CD14-positive monocyte (primary cell): ENCODE data around the gene CLCA1. TPM values are rescaled to one million over a fixed set of nuclear protein-coding genes. Genes with fewer than 3 reads are reported as not detected.

Experiments used
- DNase-seq, 3 donors: peaks; one replicate each; pipeline ENCODE4 v3.0.0-alpha.2; 2011 to 2022
- H2AFZ ChIP-seq: 2 replicates; pipeline ENCODE4 v1.6.0; 2012; ENCODE audit warnings: mild to moderate bottlenecking, low read depth, low read length, inconsistent platforms; ENCODE audit not compliant: insufficient read depth, poor library complexity, severe bottlenecking
- H3K27ac ChIP-seq, 2 donors: 1 replicate in 1 of 2; 2 replicates in 1 of 2; pipeline ENCODE4 v1.5.1; 2012 to 2013; ENCODE audit warnings: low read length in 2 of 2, control low read depth in 1 of 2, inconsistent platforms in 1 of 2, low read depth in 1 of 2, mild to moderate bottlenecking in 1 of 2
- H3K27me3 ChIP-seq, 2 donors: one replicate each; pipeline versions ENCODE4 v1.6.0 to v1.6.1; 2011 to 2013; ENCODE audit warnings: low read length in 2 of 2; ENCODE audit not compliant: control insufficient read depth in 2 of 2, insufficient read depth in 2 of 2
- H3K36me3 ChIP-seq, 2 donors: replicated peaks in 1 of 2; 1 replicate in 1 of 2; 2 replicates in 1 of 2; pipeline versions ENCODE4 v1.5.1 to v1.6.1; 2012 to 2013; ENCODE audit warnings: low read length in 2 of 2, control low read depth in 1 of 2, inconsistent platforms in 1 of 2, mild to moderate bottlenecking in 1 of 2; ENCODE audit not compliant: insufficient read depth in 2 of 2, control insufficient read depth in 1 of 2
- H3K4me1 ChIP-seq, 2 donors: 1 replicate in 1 of 2; 2 replicates in 1 of 2; pipeline versions ENCODE4 v1.5.1 to v1.6.1; 2012 to 2013; ENCODE audit warnings: low read length in 2 of 2, control low read depth in 1 of 2, inconsistent platforms in 1 of 2, mild to moderate bottlenecking in 1 of 2, moderate library complexity in 1 of 2; ENCODE audit not compliant: insufficient read depth in 2 of 2, control insufficient read depth in 1 of 2
- H3K4me2 ChIP-seq: replicated peaks from 2 replicates; pipeline ENCODE3; 2012; ENCODE audit warnings: low read length, moderate library complexity, mild to moderate bottlenecking; ENCODE audit not compliant: poor library complexity, severe bottlenecking; ENCODE audit errors: extremely low read depth
- H3K4me3 ChIP-seq, 3 experiments: fragments of 200-600 bp in 1 of 3; sonication (generic) in 1 of 3; replicated peaks in 1 of 3; 1 replicate in 2 of 3; 2 replicates in 1 of 3; pipeline ENCODE4 v1.5.1; 2011 to 2013; ENCODE audit warnings: low read length in 3 of 3, mild to moderate bottlenecking in 3 of 3, control low read depth in 2 of 3, low read depth in 2 of 3, inconsistent platforms in 1 of 3, moderate library complexity in 1 of 3
- H3K79me2 ChIP-seq: 2 replicates; pipeline ENCODE4 v1.6.0; 2012; ENCODE audit warnings: mild to moderate bottlenecking, control low read depth, inconsistent platforms, low read length, moderate library complexity; ENCODE audit not compliant: insufficient read depth
- H3K9ac ChIP-seq: 2 replicates; pipeline ENCODE4 v1.6.0; 2017; ENCODE audit warnings: low read length, mild to moderate bottlenecking; ENCODE audit not compliant: insufficient read depth, poor library complexity, severe bottlenecking
- H3K9me3 ChIP-seq, 2 donors: replicated peaks in 1 of 2; 1 replicate in 1 of 2; 2 replicates in 1 of 2; pipeline versions ENCODE4 v1.5.1 to v1.6.1; 2012 to 2013; ENCODE audit warnings: low read length in 2 of 2, control low read depth in 1 of 2; ENCODE audit not compliant: control insufficient read depth in 1 of 2, insufficient read depth in 1 of 2
- H4K20me1 ChIP-seq: 2 replicates; pipeline ENCODE4 v1.6.0; 2012; ENCODE audit warnings: mild to moderate bottlenecking, low read length, control low read depth, moderate library complexity; ENCODE audit not compliant: insufficient read depth
- H3K27ac Mint-ChIP-seq, 7 donors: one replicate each; pipeline ENCODE4 v1.8.0; 2020; ENCODE audit warnings: mild to moderate bottlenecking in 7 of 7, mixed read lengths in 7 of 7, moderate library complexity in 6 of 7, inconsistent platforms in 2 of 7
- H3K27me3 Mint-ChIP-seq, 3 donors: one replicate each; pipeline ENCODE4 v1.8.0; 2021 to 2022; ENCODE audit warnings: low read depth in 3 of 3, mild to moderate bottlenecking in 3 of 3, mixed read lengths in 3 of 3, moderate library complexity in 3 of 3, inconsistent platforms in 1 of 3
- H3K36me3 Mint-ChIP-seq, 2 donors: one replicate each; pipeline ENCODE4 v1.8.0; 2020; ENCODE audit warnings: mixed read lengths in 2 of 2, inconsistent platforms in 1 of 2, mild to moderate bottlenecking in 1 of 2
- H3K4me1 Mint-ChIP-seq: one replicate; pipeline ENCODE4 v1.8.0; 2020; ENCODE audit warnings: mild to moderate bottlenecking, mixed read lengths
- H3K4me3 Mint-ChIP-seq, 2 donors: one replicate each; pipeline ENCODE4 v1.8.0; 2020; ENCODE audit warnings: mild to moderate bottlenecking in 2 of 2, mixed read lengths in 2 of 2, moderate library complexity in 1 of 2
- H3K9me3 Mint-ChIP-seq, 7 donors: one replicate each; pipeline ENCODE4 v1.8.0; 2020 to 2022; ENCODE audit warnings: mixed read lengths in 7 of 7, mild to moderate bottlenecking in 6 of 7, moderate library complexity in 6 of 7, inconsistent platforms in 2 of 7
- CTCF ChIP-seq: fragments of 200-600 bp; IDR thresholded peaks from one replicate; pipeline ENCODE4 v1.8.0; 2022; ENCODE audit warnings: antibody characterized with exemption, mild to moderate bottlenecking
- WGBS: methylation state at CpG from one replicate; pipeline ENCODE4 v1.1.5; 2013; ENCODE audit warnings: missing lambda C conversion rate; ENCODE audit not compliant: insufficient coverage; 5-methylcytosine and 5-hydroxymethylcytosine counted together
- intact Hi-C, 2 donors: fragments of 100-400 bp; cut with micrococcal nuclease; formaldehyde crosslinking; loops; one replicate each; pipeline versions ENCODE4 v1.15.0 to v1.15.1; 2023
- polyA plus RNA-seq, 3 donors: library from polyadenylated mRNA; depleted of rRNA in 1 of 3; unstranded in 2 of 3; stranded (reverse) in 1 of 3; fragments of 300-500 nt in 2 of 3; fragments of >200 nt in 1 of 3; fragmentation: Illumina TruSeq in 2 of 3; gene quantifications; 1 replicate in 2 of 3; 2 replicates in 1 of 3; pipeline ENCODE4 v1.2.3, GENCODE V29; 2012 to 2021

Gene CLCA1
- polyA plus RNA-seq, 3 donors, result not detected

GRCh38 chr1:86521522-86521891, 52.8 kb downstream of the CLCA1 start:
- Mint-ChIP-seq H3K9me3 (peaks cover 2 to 12% (median 5%) of the 10 kb centered on the region in 7 donors), H3K27me3 (no peaks in the 10 kb centered on the region), H3K36me3 (no peaks in the 10 kb centered on the region), H3K4me1 (no peaks in the 10 kb centered on the region), H3K27ac (no peak overlapping the region), H3K4me3 (no peak overlapping the region)
- Histone ChIP-seq H3K36me3 (no peaks in the 10 kb centered on the region), H3K4me3 (no peak overlapping the region), H3K9ac (no peak overlapping the region), H3K27me3 (no peaks in the 10 kb centered on the region), H4K20me1 (no peaks in the 10 kb centered on the region), H3K4me2 (no peak overlapping the region), H3K27ac (no peak overlapping the region), H3K9me3 (peaks cover 7 to 9% of the 10 kb centered on the region in 2 donors), H3K4me1 (no peaks in the 10 kb centered on the region), H2AFZ (no peak overlapping the region), H3K79me2 (no peaks in the 10 kb centered on the region)
- intact Hi-C loops, result no loop called here
- no peak for DNase-seq
- TF ChIP-seq CTCF, result no peak
- no CpG with 5 or more reads among the region's 2 CpGs for WGBS

GRCh38 chr1:86522240-86522639, 53.5 kb downstream of the CLCA1 start:
- Histone ChIP-seq H2AFZ (no peak overlapping the region), H3K27ac (no peak overlapping the region), H3K4me2 (no peak overlapping the region), H4K20me1 (no peaks in the 10 kb centered on the region), H3K4me3 (no peak overlapping the region), H3K79me2 (no peaks in the 10 kb centered on the region), H3K4me1 (no peaks in the 10 kb centered on the region), H3K36me3 (no peaks in the 10 kb centered on the region), H3K27me3 (no peaks in the 10 kb centered on the region), H3K9ac (no peak overlapping the region), H3K9me3 (peaks cover 7 to 9% of the 10 kb centered on the region in 2 donors)
- DNase-seq, result no peak
- no peak overlapping the region for H3K27ac Mint-ChIP-seq
- H3K36me3 Mint-ChIP-seq, result no peaks in the 10 kb centered on the region
- H3K27me3 Mint-ChIP-seq, result no peaks in the 10 kb centered on the region
- peaks cover 2 to 12% (median 5%) of the 10 kb centered on the region in 7 donors for H3K9me3 Mint-ChIP-seq
- H3K4me1 Mint-ChIP-seq, result no peaks in the 10 kb centered on the region
- 91% methylated on average over 2 of the region's 3 CpGs for WGBS
- no peak overlapping the region for H3K4me3 Mint-ChIP-seq
- intact Hi-C loops, result no loop called here
- TF ChIP-seq CTCF, result no peak
